HEK293 (cell line): Measurements from ENCODE around the gene WWTR1.

Experiments used
- SETDB1 ChIP-seq: IDR thresholded peaks from one replicate; pipeline ENCODE4 v1.6.1; 2017; ENCODE audit warnings: mild to moderate bottlenecking, low read length, moderate library complexity, mixed read lengths; ENCODE audit not compliant: insufficient read length
- SP7 ChIP-seq: fragments of 450-650 bp; formaldehyde crosslinking; IDR thresholded peaks from 2 replicates; pipeline ENCODE4 v1.5.1; 2016; ENCODE audit warnings: missing biosample characterization, missing genetic modification characterization
- ZBTB1 ChIP-seq: fragments of 450-650 bp; formaldehyde crosslinking; IDR thresholded peaks from 2 replicates; pipeline ENCODE4 v1.5.1; 2016; ENCODE audit warnings: missing biosample characterization, missing genetic modification characterization
- ZNF140 ChIP-seq: fragments of 450-650 bp; formaldehyde crosslinking; IDR thresholded peaks from 2 replicates; pipeline ENCODE4 v1.5.1; 2016; ENCODE audit warnings: missing biosample characterization, missing genetic modification characterization
- ZNF18 ChIP-seq: fragments of 450-650 bp; formaldehyde crosslinking; IDR thresholded peaks from 2 replicates; pipeline ENCODE4 v1.5.1; 2016; ENCODE audit warnings: missing biosample characterization, missing genetic modification characterization
- ZNF2 ChIP-seq: fragments of 450-650 bp; formaldehyde crosslinking; IDR thresholded peaks from 2 replicates; pipeline ENCODE4 v1.5.1; 2016; ENCODE audit warnings: missing biosample characterization, missing genetic modification characterization
- ZNF37A ChIP-seq: fragments of 450-650 bp; IDR thresholded peaks from 2 replicates; pipeline ENCODE4 v1.5.1; 2018; ENCODE audit warnings: missing biosample characterization, missing genetic modification characterization
- ZNF843 ChIP-seq: fragments of 450-650 bp; formaldehyde crosslinking; IDR thresholded peaks from 2 replicates; pipeline ENCODE4 v1.5.1; 2016; ENCODE audit warnings: missing biosample characterization, missing genetic modification characterization
- ZSCAN18 ChIP-seq: fragments of 450-650 bp; formaldehyde crosslinking; IDR thresholded peaks from 2 replicates; pipeline ENCODE4 v1.5.1; 2016; ENCODE audit warnings: missing biosample characterization, missing genetic modification characterization
- TF ChIP-seq, protein P1 (sequence below): fragments of 450-650 bp; formaldehyde crosslinking; IDR thresholded peaks from 2 replicates; pipeline ENCODE4 v1.5.1; 2016; ENCODE audit warnings: missing biosample characterization, missing genetic modification characterization
- TF ChIP-seq, protein P2 (sequence below): fragments of 450-650 bp; formaldehyde crosslinking; IDR thresholded peaks from 2 replicates; pipeline ENCODE4 v1.5.1; 2016; ENCODE audit warnings: missing biosample characterization, missing genetic modification characterization
- TF ChIP-seq, protein P3 (sequence below): fragments of 450-650 bp; formaldehyde crosslinking; IDR thresholded peaks from 2 replicates; pipeline ENCODE4 v1.5.1; 2016; ENCODE audit warnings: missing biosample characterization, missing genetic modification characterization, borderline replicate concordance
- TF ChIP-seq, protein P4 (sequence below): fragments of 450-650 bp; formaldehyde crosslinking; IDR thresholded peaks from 2 replicates; pipeline ENCODE4 v1.5.1; 2016; ENCODE audit warnings: missing biosample characterization, missing genetic modification characterization

GRCh38 chr3:149608987-149609386 lies 48.8 kb downstream of the WWTR1 start:
- no peak for TF ChIP-seq ZBTB1 (tag by site-specific recombination)
- TF ChIP-seq, protein P1, sequence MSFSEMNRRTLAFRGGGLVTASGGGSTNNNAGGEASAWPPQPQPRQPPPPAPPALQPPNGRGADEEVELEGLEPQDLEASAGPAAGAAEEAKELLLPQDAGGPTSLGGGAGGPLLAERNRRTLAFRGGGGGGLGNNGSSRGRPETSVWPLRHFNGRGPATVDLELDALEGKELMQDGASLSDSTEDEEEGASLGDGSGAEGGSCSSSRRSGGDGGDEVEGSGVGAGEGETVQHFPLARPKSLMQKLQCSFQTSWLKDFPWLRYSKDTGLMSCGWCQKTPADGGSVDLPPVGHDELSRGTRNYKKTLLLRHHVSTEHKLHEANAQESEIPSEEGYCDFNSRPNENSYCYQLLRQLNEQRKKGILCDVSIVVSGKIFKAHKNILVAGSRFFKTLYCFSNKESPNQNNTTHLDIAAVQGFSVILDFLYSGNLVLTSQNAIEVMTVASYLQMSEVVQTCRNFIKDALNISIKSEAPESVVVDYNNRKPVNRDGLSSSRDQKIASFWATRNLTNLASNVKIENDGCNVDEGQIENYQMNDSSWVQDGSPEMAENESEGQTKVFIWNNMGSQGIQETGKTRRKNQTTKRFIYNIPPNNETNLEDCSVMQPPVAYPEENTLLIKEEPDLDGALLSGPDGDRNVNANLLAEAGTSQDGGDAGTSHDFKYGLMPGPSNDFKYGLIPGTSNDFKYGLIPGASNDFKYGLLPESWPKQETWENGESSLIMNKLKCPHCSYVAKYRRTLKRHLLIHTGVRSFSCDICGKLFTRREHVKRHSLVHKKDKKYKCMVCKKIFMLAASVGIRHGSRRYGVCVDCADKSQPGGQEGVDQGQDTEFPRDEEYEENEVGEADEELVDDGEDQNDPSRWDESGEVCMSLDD (tag by site-specific recombination): no peak
- TF ChIP-seq ZNF18 (tag by site-specific recombination): no peak
- no peak for TF ChIP-seq ZNF140 (tag by site-specific recombination)
- no peak for TF ChIP-seq SP7 (tag by site-specific recombination)
- TF ChIP-seq ZNF37A: no peak
- TF ChIP-seq, protein P2, sequence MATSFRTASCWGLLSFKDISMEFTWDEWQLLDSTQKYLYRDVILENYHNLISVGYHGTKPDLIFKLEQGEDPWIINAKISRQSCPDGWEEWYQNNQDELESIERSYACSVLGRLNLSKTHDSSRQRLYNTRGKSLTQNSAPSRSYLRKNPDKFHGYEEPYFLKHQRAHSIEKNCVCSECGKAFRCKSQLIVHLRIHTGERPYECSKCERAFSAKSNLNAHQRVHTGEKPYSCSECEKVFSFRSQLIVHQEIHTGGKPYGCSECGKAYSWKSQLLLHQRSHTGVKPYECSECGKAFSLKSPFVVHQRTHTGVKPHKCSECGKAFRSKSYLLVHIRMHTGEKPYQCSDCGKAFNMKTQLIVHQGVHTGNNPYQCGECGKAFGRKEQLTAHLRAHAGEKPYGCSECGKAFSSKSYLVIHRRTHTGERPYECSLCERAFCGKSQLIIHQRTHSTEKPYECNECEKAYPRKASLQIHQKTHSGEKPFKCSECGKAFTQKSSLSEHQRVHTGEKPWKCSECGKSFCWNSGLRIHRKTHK (tag by site-specific recombination): no peak
- no peak for TF ChIP-seq ZNF843 (tag by site-specific recombination)
- TF ChIP-seq, protein P3, sequence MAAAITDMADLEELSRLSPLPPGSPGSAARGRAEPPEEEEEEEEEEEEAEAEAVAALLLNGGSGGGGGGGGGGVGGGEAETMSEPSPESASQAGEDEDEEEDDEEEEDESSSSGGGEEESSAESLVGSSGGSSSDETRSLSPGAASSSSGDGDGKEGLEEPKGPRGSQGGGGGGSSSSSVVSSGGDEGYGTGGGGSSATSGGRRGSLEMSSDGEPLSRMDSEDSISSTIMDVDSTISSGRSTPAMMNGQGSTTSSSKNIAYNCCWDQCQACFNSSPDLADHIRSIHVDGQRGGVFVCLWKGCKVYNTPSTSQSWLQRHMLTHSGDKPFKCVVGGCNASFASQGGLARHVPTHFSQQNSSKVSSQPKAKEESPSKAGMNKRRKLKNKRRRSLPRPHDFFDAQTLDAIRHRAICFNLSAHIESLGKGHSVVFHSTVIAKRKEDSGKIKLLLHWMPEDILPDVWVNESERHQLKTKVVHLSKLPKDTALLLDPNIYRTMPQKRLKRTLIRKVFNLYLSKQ (tag by site-specific recombination): no peak
- TF ChIP-seq ZSCAN18 (tag by site-specific recombination): no peak
- TF ChIP-seq SETDB1: no peak
- no peak for TF ChIP-seq ZNF2 (tag by site-specific recombination)
- TF ChIP-seq, protein P4, sequence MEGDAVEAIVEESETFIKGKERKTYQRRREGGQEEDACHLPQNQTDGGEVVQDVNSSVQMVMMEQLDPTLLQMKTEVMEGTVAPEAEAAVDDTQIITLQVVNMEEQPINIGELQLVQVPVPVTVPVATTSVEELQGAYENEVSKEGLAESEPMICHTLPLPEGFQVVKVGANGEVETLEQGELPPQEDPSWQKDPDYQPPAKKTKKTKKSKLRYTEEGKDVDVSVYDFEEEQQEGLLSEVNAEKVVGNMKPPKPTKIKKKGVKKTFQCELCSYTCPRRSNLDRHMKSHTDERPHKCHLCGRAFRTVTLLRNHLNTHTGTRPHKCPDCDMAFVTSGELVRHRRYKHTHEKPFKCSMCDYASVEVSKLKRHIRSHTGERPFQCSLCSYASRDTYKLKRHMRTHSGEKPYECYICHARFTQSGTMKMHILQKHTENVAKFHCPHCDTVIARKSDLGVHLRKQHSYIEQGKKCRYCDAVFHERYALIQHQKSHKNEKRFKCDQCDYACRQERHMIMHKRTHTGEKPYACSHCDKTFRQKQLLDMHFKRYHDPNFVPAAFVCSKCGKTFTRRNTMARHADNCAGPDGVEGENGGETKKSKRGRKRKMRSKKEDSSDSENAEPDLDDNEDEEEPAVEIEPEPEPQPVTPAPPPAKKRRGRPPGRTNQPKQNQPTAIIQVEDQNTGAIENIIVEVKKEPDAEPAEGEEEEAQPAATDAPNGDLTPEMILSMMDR (tag by site-specific recombination): no peak
